Measurements from ENCODE around the gene PDLIM3. TPM values are rescaled to one million over a fixed set of nuclear protein-coding genes. Genes with fewer than 3 reads are reported as not detected.

Gene PDLIM3
- polyA plus RNA-seq, 6 donors from 2014 or later = 0.12 TPM; not detected in 5

- H3K36me3 Mint-ChIP-seq = no peaks in the 10 kb centered on the region
These were observed 28.9 kb downstream of the PDLIM3 start for GRCh38 chr4:185506422-185506821.

DNA sequence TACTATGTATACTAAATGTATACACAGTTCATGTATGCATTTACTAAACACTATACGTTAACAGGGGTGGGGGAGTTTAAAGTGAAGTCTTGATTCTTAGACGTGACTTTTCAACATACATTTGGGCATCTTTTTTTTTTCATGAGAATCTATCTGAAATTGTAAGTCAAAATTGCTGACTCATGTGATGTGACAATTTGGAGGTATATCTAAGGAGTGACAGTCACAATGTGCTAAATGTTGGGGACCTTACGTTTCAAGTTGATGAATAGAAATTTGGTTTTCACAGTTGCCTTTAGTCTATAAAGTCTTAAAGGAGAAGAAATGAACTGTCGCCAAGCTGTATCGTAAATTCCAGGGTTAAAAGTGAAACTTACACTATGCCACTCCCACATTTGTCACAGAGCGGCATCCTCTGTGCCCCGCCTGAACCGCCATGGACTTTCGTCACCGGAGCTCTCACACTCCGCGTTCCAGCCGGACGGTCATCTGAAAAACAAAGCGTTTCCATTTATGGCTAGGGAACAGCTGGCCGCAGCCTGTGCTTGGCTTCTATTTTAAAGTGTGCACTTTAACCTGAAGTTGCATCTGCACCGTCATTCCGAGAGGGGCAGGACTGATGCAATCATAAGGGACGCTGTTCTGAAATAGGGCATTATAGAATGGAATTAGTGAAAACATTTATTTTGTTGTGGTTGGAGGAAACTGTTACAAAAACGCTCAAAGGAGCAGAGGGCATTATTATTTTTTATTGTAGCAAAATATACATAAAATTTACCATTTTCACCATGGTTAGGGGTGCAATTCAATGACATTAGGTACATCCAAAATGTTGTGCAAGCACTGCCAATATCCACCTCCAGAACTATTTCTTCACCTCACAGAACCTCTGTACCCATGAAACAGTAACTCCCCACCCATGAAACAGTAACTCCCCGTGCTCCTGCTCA is 30.9 kb downstream of the PDLIM3 start:
- Mint-ChIP-seq H3K4me3 (no peak overlapping the region), H3K4me1 (no peaks in the 10 kb centered on the region), H3K27me3 (peaks cover 35 to 68% (median 45%) of the 10 kb centered on the region in 3 donors), H3K36me3 (peaks cover 8 to 9% of the 10 kb centered on the region in 2 donors), H3K9me3 (peaks cover 4 to 18% (median 6%) of the 10 kb centered on the region in 7 donors), H3K27ac (no peak overlapping the region)
- no peak for DNase-seq
- ATAC-seq (ENCODE audit: low read depth in 2 of 2) = no peak

More at GRCh38 chr4:185506422-185506821, 28.9 kb downstream of the PDLIM3 start:
- ATAC-seq (ENCODE audit: low read depth in 2 of 2) (no peak), DNase-seq (no peak)
- Mint-ChIP-seq H3K4me1 (no peaks in the 10 kb centered on the region), H3K27ac (no peak overlapping the region), H3K27me3 (peaks cover 33 to 63% (median 35%) of the 10 kb centered on the region in 3 donors), H3K9me3 (peaks cover 0 to 11% (median 0%) of the 10 kb centered on the region in 7 donors), H3K4me3 (peak overlapping the region in 1 of 8 donors; percentile 72)

DNA sequence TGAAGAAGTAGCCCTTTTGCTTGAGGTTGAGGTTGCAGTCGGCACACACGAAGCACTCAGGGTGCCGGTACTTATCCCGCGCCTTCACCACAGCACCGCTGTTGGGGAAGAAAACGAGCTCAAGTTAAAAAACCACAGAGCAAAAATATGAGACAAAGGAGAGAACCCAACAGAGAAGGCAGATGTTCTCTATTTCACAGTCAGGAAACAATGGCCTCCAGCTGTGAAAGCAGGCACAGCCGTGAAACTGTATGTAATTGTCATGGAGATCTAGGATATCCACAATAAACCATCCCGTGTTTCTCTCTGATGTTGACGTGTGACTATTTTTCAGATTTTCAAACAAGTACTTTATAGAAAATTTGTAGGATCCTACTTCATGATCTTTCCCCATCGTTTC is 32.9 kb downstream of the PDLIM3 start:
- Mint-ChIP-seq H3K9me3 (peaks cover 4 to 18% (median 6%) of the 10 kb centered on the region in 7 donors), H3K4me3 (no peak overlapping the region), H3K4me1 (no peaks in the 10 kb centered on the region), H3K36me3 (peaks cover 8 to 9% of the 10 kb centered on the region in 2 donors), H3K27me3 (peaks cover 33 to 58% (median 40%) of the 10 kb centered on the region in 3 donors), H3K27ac (peak overlapping the region in 1 of 6 donors; percentile 80)
- ATAC-seq (ENCODE audit: low read depth in 2 of 2) = no peak
- no peak for DNase-seq

DNA sequence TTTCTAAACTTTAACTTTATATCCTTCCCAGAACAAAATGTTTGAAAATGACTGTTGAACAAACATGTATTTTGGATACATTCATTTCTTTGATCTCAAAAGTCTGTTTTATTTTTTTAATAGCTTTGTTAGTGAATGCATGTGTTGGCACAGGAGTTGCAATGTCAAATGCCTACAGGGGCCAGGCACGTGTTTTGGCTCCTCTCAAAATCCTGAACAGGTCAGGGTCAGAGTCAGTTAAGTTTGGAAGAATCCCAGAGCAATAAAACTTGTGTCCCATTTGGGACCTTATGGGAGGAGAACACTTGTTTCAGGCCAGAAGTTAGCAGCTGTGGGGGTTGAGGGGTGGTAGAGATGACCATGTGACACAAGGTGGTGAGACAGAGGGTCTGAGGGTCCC is 34.7 kb downstream of the PDLIM3 start:
- Mint-ChIP-seq H3K9me3 (peaks cover 4 to 18% (median 6%) of the 10 kb centered on the region in 7 donors), H3K27me3 (peaks cover 35 to 48% (median 36%) of the 10 kb centered on the region in 3 donors), H3K27ac (no peak overlapping the region), H3K36me3 (peaks cover 8 to 9% of the 10 kb centered on the region in 2 donors), H3K4me1 (no peaks in the 10 kb centered on the region), H3K4me3 (no peak overlapping the region)
- ATAC-seq (ENCODE audit: low read depth in 2 of 2) (no peak), DNase-seq (no peak)

- Mint-ChIP-seq H3K9me3 (peaks cover 4 to 18% (median 6%) of the 10 kb centered on the region in 7 donors), H3K4me3 (no peak overlapping the region), H3K4me1 (no peaks in the 10 kb centered on the region), H3K27me3 (peaks cover 33 to 47% (median 36%) of the 10 kb centered on the region in 3 donors), H3K36me3 (peaks cover 8 to 9% of the 10 kb centered on the region in 2 donors), H3K27ac (peak overlapping the region in 1 of 6 donors; percentile 22)
- ATAC-seq (ENCODE audit: low read depth in 2 of 2) = no peak
- no peak for DNase-seq
These were observed 35.3 kb downstream of the PDLIM3 start for GRCh38 chr4:185500035-185500434.

- peaks cover 9 to 53% (median 22%) of the 10 kb centered on the region in 7 donors for H3K9me3 Mint-ChIP-seq
- no peak overlapping the region for H3K4me3 Mint-ChIP-seq
- H3K27me3 Mint-ChIP-seq = peaks cover 14 to 54% (median 31%) of the 10 kb centered on the region in 3 donors
- peaks cover 20 to 21% of the 10 kb centered on the region in 2 donors for H3K36me3 Mint-ChIP-seq
- H3K4me1 Mint-ChIP-seq = no peaks in the 10 kb centered on the region
- DNase-seq (no peak), ATAC-seq (ENCODE audit: low read depth in 2 of 2) (no peak)
- no peak overlapping the region for H3K27ac Mint-ChIP-seq
These were observed 46.7 kb downstream of the PDLIM3 start for GRCh38 chr4:185488650-185489049.

GRCh38 chr4:185481401-185481800 is 53.9 kb downstream of the PDLIM3 start:
- DNase-seq (no peak), ATAC-seq (ENCODE audit: low read depth in 2 of 2) (no peak)
- peaks cover 0 to 6% (median 4%) of the 10 kb centered on the region in 3 donors for H3K4me1 Mint-ChIP-seq
- H3K27ac Mint-ChIP-seq = no peak overlapping the region
- H3K36me3 Mint-ChIP-seq = no peaks in the 10 kb centered on the region
- peaks cover 32 to 75% (median 59%) of the 10 kb centered on the region in 3 donors for H3K27me3 Mint-ChIP-seq
- no peak overlapping the region for H3K4me3 Mint-ChIP-seq
- H3K9me3 Mint-ChIP-seq = peaks cover 0 to 7% (median 3%) of the 10 kb centered on the region in 7 donors

GRCh38 chr4:185480016-185480732 is 55.1 kb downstream of the PDLIM3 start:
- no peak for ATAC-seq (ENCODE audit: low read depth in 2 of 2)
- no peak overlapping the region for H3K27ac Mint-ChIP-seq
- H3K4me3 Mint-ChIP-seq = no peak overlapping the region
- peaks cover 32 to 67% (median 56%) of the 10 kb centered on the region in 3 donors for H3K27me3 Mint-ChIP-seq
- H3K4me1 Mint-ChIP-seq = peaks cover 0 to 6% (median 4%) of the 10 kb centered on the region in 3 donors
- H3K36me3 Mint-ChIP-seq = no peaks in the 10 kb centered on the region
- DNase-seq = no peak
- no peaks in the 10 kb centered on the region for H3K9me3 Mint-ChIP-seq

GRCh38 chr4:185479507-185479971 is 55.8 kb downstream of the PDLIM3 start:
- peaks cover 0 to 6% (median 4%) of the 10 kb centered on the region in 3 donors for H3K4me1 Mint-ChIP-seq
- DNase-seq = no peak
- ATAC-seq (ENCODE audit: low read depth in 2 of 2) = no peak
- H3K4me3 Mint-ChIP-seq = no peak overlapping the region
- H3K27me3 Mint-ChIP-seq = peaks cover 32 to 67% (median 56%) of the 10 kb centered on the region in 3 donors
- H3K9me3 Mint-ChIP-seq = no peaks in the 10 kb centered on the region
- H3K36me3 Mint-ChIP-seq = no peaks in the 10 kb centered on the region
- no peak overlapping the region for H3K27ac Mint-ChIP-seq

DNA sequence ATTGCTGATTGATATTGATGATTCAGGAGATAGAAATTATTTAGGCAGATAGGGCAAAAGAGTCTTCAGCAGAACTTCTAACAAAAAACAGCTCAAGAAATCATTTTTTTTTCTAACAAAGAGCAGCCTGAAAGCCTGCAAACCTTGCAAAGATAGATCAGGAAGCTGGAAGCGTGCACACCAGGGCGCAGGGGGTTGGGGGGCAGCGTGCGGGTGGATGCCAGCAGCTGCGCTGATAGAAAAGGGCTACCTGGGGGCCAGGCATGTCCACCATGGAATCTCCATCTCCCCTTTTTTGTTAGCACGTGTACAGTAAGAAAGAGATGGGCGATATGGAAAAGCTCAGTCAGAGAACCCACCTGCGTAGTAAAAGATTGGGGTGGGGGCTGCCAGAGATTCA is 62.1 kb downstream of the PDLIM3 start:
- Mint-ChIP-seq H3K27me3 (peaks cover 13 to 27% (median 20%) of the 10 kb centered on the region in 3 donors), H3K4me3 (peak overlapping the region in 1 of 8 donors; percentile 78), H3K4me1 (peaks cover 8 to 20% (median 17%) of the 10 kb centered on the region in 3 donors), H3K36me3 (no peaks in the 10 kb centered on the region), H3K27ac (no peak overlapping the region), H3K9me3 (peaks cover 0 to 5% (median 0%) of the 10 kb centered on the region in 7 donors)
- DNase-seq (no peak), ATAC-seq (ENCODE audit: low read depth in 2 of 2) (no peak)

GRCh38 chr4:185472103-185472542 is 63.2 kb downstream of the PDLIM3 start:
- no peak for ATAC-seq (ENCODE audit: low read depth in 2 of 2)
- Mint-ChIP-seq H3K27ac (peak overlapping the region; percentile 53 to 96 (median 84)), H3K27me3 (peaks cover 9 to 17% (median 9%) of the 10 kb centered on the region in 3 donors), H3K36me3 (no peaks in the 10 kb centered on the region), H3K4me1 (peaks cover 8 to 20% (median 17%) of the 10 kb centered on the region in 3 donors), H3K4me3 (peak overlapping the region; percentile 78 to 92 (median 90)), H3K9me3 (peaks cover 0 to 5% (median 0%) of the 10 kb centered on the region in 7 donors)
- peak; percentile 11 for DNase-seq

- H3K9me3 Mint-ChIP-seq = peaks cover 0 to 5% (median 0%) of the 10 kb centered on the region in 7 donors
- DNase-seq (peak; percentile 82), ATAC-seq (ENCODE audit: low read depth in 2 of 2) (peak; percentile 76 to 79)
- no peaks in the 10 kb centered on the region for H3K36me3 Mint-ChIP-seq
- peaks cover 8 to 20% (median 17%) of the 10 kb centered on the region in 3 donors for H3K4me1 Mint-ChIP-seq
- peaks cover 2 to 17% (median 4%) of the 10 kb centered on the region in 3 donors for H3K27me3 Mint-ChIP-seq
- peak within 1 kb of the TSS; percentile 86 to 96 (median 93) for H3K27ac Mint-ChIP-seq
- peak within 1 kb of the TSS; percentile 85 to 92 (median 90) for H3K4me3 Mint-ChIP-seq
These were observed 63.8 kb downstream of the PDLIM3 start, which contains the start of gene CCDC110 for GRCh38 chr4:185471235-185472102. TSS of gene CCDC110 (minus strand) at chr4:185471733. CDS start at chr4:185471683, 50 bp downstream.

All from naive B cell (primary cell).